ENCODE results near the gene FAM13A.

FAM13A gene

GRCh38 chr4:88745175-88745574, 311.8 kb downstream of the FAM13A start:
- H3K27me3 ChIP-seq (ENCODE audit: control insufficient read depth, low read length): no peaks in the 10 kb centered on the region
- no peak overlapping the region for H3K4me2 ChIP-seq (ENCODE audit: low read length)
- H3K9me2 ChIP-seq (replicated peaks; ENCODE audit: control insufficient read depth, low read length): no peaks in the 10 kb centered on the region
- no peaks in the 10 kb centered on the region for H3K79me2 ChIP-seq (ENCODE audit: control insufficient read depth, low read length)
- no peaks in the 10 kb centered on the region for H3K9me3 ChIP-seq (ENCODE audit: control insufficient read depth, insufficient read depth, low read length)
- no peak for TF ChIP-seq EZH2phosphoT487 (IDR thresholded peaks at IDR 0.05; ENCODE audit: borderline replicate concordance, low read length)
- TF ChIP-seq CTCF (IDR thresholded peaks at IDR 0.05; ENCODE audit: low read depth, low read length, poor library complexity, severe bottlenecking): no peak
- H3F3A ChIP-seq (ENCODE audit: control insufficient read depth, insufficient read depth): no peaks in the 10 kb centered on the region
- no peak overlapping the region for H3K4me3 ChIP-seq (ENCODE audit: low read length)
- H3K27ac ChIP-seq (ENCODE audit: low read depth, low read length): no peak overlapping the region
- no peaks in the 10 kb centered on the region for H3K36me3 ChIP-seq (ENCODE audit: control insufficient read depth, low read length)
- no peaks in the 10 kb centered on the region for H4K20me1 ChIP-seq (ENCODE audit: control insufficient read depth, insufficient read depth, low read depth, low read length)
- H3K4me1 ChIP-seq (ENCODE audit: control insufficient read depth, low read length): no peaks in the 10 kb centered on the region

GRCh38 chr4:88744609-88745008, 312.4 kb downstream of the FAM13A start:
- no peaks in the 10 kb centered on the region for H3K36me3 ChIP-seq (ENCODE audit: control insufficient read depth, low read length)
- TF ChIP-seq EZH2phosphoT487 (IDR thresholded peaks at IDR 0.05; ENCODE audit: borderline replicate concordance, low read length): no peak
- TF ChIP-seq CTCF (IDR thresholded peaks at IDR 0.05; ENCODE audit: low read depth, low read length, poor library complexity, severe bottlenecking): no peak
- no peaks in the 10 kb centered on the region for H4K20me1 ChIP-seq (ENCODE audit: control insufficient read depth, insufficient read depth, low read depth, low read length)
- no peak overlapping the region for H3K4me2 ChIP-seq (ENCODE audit: low read length)
- H3K27me3 ChIP-seq (ENCODE audit: control insufficient read depth, low read length): no peaks in the 10 kb centered on the region
- H3K79me2 ChIP-seq (ENCODE audit: control insufficient read depth, low read length): no peaks in the 10 kb centered on the region
- H3F3A ChIP-seq (ENCODE audit: control insufficient read depth, insufficient read depth): no peaks in the 10 kb centered on the region
- H3K9me3 ChIP-seq (ENCODE audit: control insufficient read depth, insufficient read depth, low read length): no peaks in the 10 kb centered on the region
- H3K9me2 ChIP-seq (replicated peaks; ENCODE audit: control insufficient read depth, low read length): no peaks in the 10 kb centered on the region
- H3K4me3 ChIP-seq (ENCODE audit: low read length): no peak overlapping the region
- H3K27ac ChIP-seq (ENCODE audit: low read depth, low read length): no peak overlapping the region
- H3K4me1 ChIP-seq (ENCODE audit: control insufficient read depth, low read length): no peaks in the 10 kb centered on the region

- Histone ChIP-seq H3F3A (ENCODE audit: control insufficient read depth, insufficient read depth) (no peaks in the 10 kb centered on the region), H3K9me3 (ENCODE audit: control insufficient read depth, insufficient read depth, low read length) (no peaks in the 10 kb centered on the region), H3K9me2 (replicated peaks; ENCODE audit: control insufficient read depth, low read length) (no peaks in the 10 kb centered on the region), H3K27ac (ENCODE audit: low read depth, low read length) (no peak overlapping the region), H3K79me2 (ENCODE audit: control insufficient read depth, low read length) (no peaks in the 10 kb centered on the region), H3K27me3 (ENCODE audit: control insufficient read depth, low read length) (no peaks in the 10 kb centered on the region), H3K36me3 (ENCODE audit: control insufficient read depth, low read length) (no peaks in the 10 kb centered on the region), H3K4me2 (ENCODE audit: low read length) (no peak overlapping the region), H3K4me3 (ENCODE audit: low read length) (no peak overlapping the region), H4K20me1 (ENCODE audit: control insufficient read depth, insufficient read depth, low read depth, low read length) (no peaks in the 10 kb centered on the region), H3K4me1 (ENCODE audit: control insufficient read depth, low read length) (no peaks in the 10 kb centered on the region)
- no peak for TF ChIP-seq EZH2phosphoT487 (IDR thresholded peaks at IDR 0.05; ENCODE audit: borderline replicate concordance, low read length)
- TF ChIP-seq CTCF (IDR thresholded peaks at IDR 0.05; ENCODE audit: low read depth, low read length, poor library complexity, severe bottlenecking): no peak
Measured at GRCh38 chr4:88743696-88744095, 313.3 kb downstream of the FAM13A start.

GRCh38 chr4:88742561-88742960, 314.4 kb downstream of the FAM13A start:
- Histone ChIP-seq H3K27me3 (ENCODE audit: control insufficient read depth, low read length) (no peaks in the 10 kb centered on the region), H3F3A (ENCODE audit: control insufficient read depth, insufficient read depth) (no peaks in the 10 kb centered on the region), H3K4me1 (ENCODE audit: control insufficient read depth, low read length) (no peaks in the 10 kb centered on the region), H3K9me3 (ENCODE audit: control insufficient read depth, insufficient read depth, low read length) (no peaks in the 10 kb centered on the region), H3K4me2 (ENCODE audit: low read length) (no peak overlapping the region), H3K27ac (ENCODE audit: low read depth, low read length) (no peak overlapping the region), H3K79me2 (ENCODE audit: control insufficient read depth, low read length) (no peaks in the 10 kb centered on the region), H3K4me3 (ENCODE audit: low read length) (no peak overlapping the region), H4K20me1 (ENCODE audit: control insufficient read depth, insufficient read depth, low read depth, low read length) (no peaks in the 10 kb centered on the region), H3K36me3 (ENCODE audit: control insufficient read depth, low read length) (no peaks in the 10 kb centered on the region), H3K9me2 (replicated peaks; ENCODE audit: control insufficient read depth, low read length) (no peaks in the 10 kb centered on the region)
- TF ChIP-seq EZH2phosphoT487 (IDR thresholded peaks at IDR 0.05; ENCODE audit: borderline replicate concordance, low read length): no peak
- no peak for TF ChIP-seq CTCF (IDR thresholded peaks at IDR 0.05; ENCODE audit: low read depth, low read length, poor library complexity, severe bottlenecking)

All from DOHH2 (cell line).